CD4-positive, alpha-beta memory T cell (primary cell): ENCODE data around the gene TMEM45A. TPM values are rescaled to one million over a fixed set of nuclear protein-coding genes. Genes with fewer than 3 reads are reported as not detected.

Experiments used
- polyA plus RNA-seq, 2 donors: library from polyadenylated mRNA; unstranded; fragments of 300-500 nt; fragmentation: Illumina TruSeq; gene quantifications; one replicate each; pipeline ENCODE4 v1.2.3, GENCODE V29; 2021
- total RNA-seq, 2 experiments: library from RNA; stranded (reverse); gene quantifications; one replicate each; pipeline ENCODE4 v1.2.3, GENCODE V29; 2021

Gene TMEM45A
- total and polyA plus RNA-seq, 4 experiments from 2014 or later: 0.23 TPM; not detected in 3

Other genes starting within 250 kb of the TMEM45A start
- gene TBC1D23, start 231.6 kb upstream of the TMEM45A start, total RNA-seq: 10 to 100 TPM; 43.3 to 44.9 TPM
- gene TBC1D23, start 231.6 kb upstream of the TMEM45A start, polyA plus RNA-seq: 10 to 100 TPM; 13.9 to 19.0 TPM
- gene NIT2, start 157.9 kb upstream of the TMEM45A start, total RNA-seq: 10 to 100 TPM; 30.5 to 32.6 TPM
- gene NIT2, start 157.9 kb upstream of the TMEM45A start, polyA plus RNA-seq: 10 to 100 TPM; 36.0 to 45.9 TPM
- gene TOMM70, start 91.5 kb upstream of the TMEM45A start, total RNA-seq: 10 to 100 TPM; 34.7 to 37.5 TPM
- 10 to 100 TPM; 16.2 to 21.9 TPM for gene TOMM70, start 91.5 kb upstream of the TMEM45A start, polyA plus RNA-seq
- gene LNP1, start 91.1 kb upstream of the TMEM45A start, total RNA-seq: 1 to 10 TPM; 1.8 to 2.2 TPM
- 1 to 10 TPM in 1 of 2 donors, under 1 TPM in 1; 0.61 to 1.6 TPM for gene LNP1, start 91.1 kb upstream of the TMEM45A start, polyA plus RNA-seq
- gene ADGRG7, start 117.0 kb downstream of the TMEM45A start, total RNA-seq: not detected
- not detected for gene ADGRG7, start 117.0 kb downstream of the TMEM45A start, polyA plus RNA-seq
- gene TFG, start 216.9 kb downstream of the TMEM45A start, total RNA-seq: 10 to 100 TPM; 42.3 to 44.9 TPM
- 10 to 100 TPM; 50.8 to 56.6 TPM for gene TFG, start 216.9 kb downstream of the TMEM45A start, polyA plus RNA-seq